Spinal cord (tissue), 10 donors: ENCODE measurements around the gene NAA16. TPM values are rescaled to one million over a fixed set of nuclear protein-coding genes. Genes with fewer than 3 reads are reported as not detected.

Experiments used
- DNase-seq, 6 donors: peaks; one replicate each; pipeline versions ENCODE4 v3.0.0 to v3.0.0-alpha.2; 2013 to 2015; ENCODE audit warnings: low spot score in 6 of 6, low read depth in 4 of 6
- H3K27ac ChIP-seq: one replicate; pipeline ENCODE4 v1.5.1; 2013; ENCODE audit warnings: low read depth, low read length, control low read depth
- H3K27me3 ChIP-seq: one replicate; pipeline ENCODE4 v1.6.1; 2013; ENCODE audit warnings: low read length; ENCODE audit not compliant: control insufficient read depth, insufficient read depth
- H3K36me3 ChIP-seq: one replicate; pipeline ENCODE4 v1.6.1; 2013; ENCODE audit warnings: low read length; ENCODE audit not compliant: control insufficient read depth, insufficient read depth
- H3K4me1 ChIP-seq: one replicate; pipeline ENCODE4 v1.6.1; 2013; ENCODE audit warnings: low read length; ENCODE audit not compliant: control insufficient read depth, insufficient read depth
- H3K4me3 ChIP-seq: one replicate; pipeline ENCODE4 v1.5.1; 2013; ENCODE audit warnings: low read depth, low read length, control low read depth
- H3K9me3 ChIP-seq: one replicate; pipeline ENCODE4 v1.6.1; 2013; ENCODE audit warnings: low read length; ENCODE audit not compliant: control insufficient read depth, insufficient read depth
- WGBS: methylation state at CpG from one replicate; pipeline ENCODE4 v1.1.5; 2013; ENCODE audit warnings: missing lambda C conversion rate; ENCODE audit not compliant: insufficient coverage; 5-methylcytosine and 5-hydroxymethylcytosine counted together
- polyA plus RNA-seq, 2 donors: library from polyadenylated mRNA; unstranded; fragments of 120-200 nt; gene quantifications; one replicate each; pipeline ENCODE4 v1.2.1, GENCODE V29; 2013; ENCODE audit not compliant: insufficient read length in 2 of 2
- total RNA-seq, 2 donors: library from RNA; depleted of rRNA in 1 of 2; stranded (reverse); fragments of 120-200 nt in 1 of 2; fragments of >200 nt in 1 of 2; gene quantifications; one replicate each; pipeline versions ENCODE4 v1.2.3 to v1.2.4, GENCODE V29; 2013 to 2014
- donor health status: healthy.

Gene NAA16
- total and polyA plus RNA-seq, 4 donors = 22.8 to 36.1 (median 29.3) TPM

- H3K4me1 ChIP-seq = no peaks in the 10 kb centered on the region
- H3K36me3 ChIP-seq = no peaks in the 10 kb centered on the region
- no peak overlapping the region for H3K27ac ChIP-seq
- no peak overlapping the region for H3K4me3 ChIP-seq
- H3K27me3 ChIP-seq = no peaks in the 10 kb centered on the region
- 76% methylated on average over 4 of the region's 5 CpGs for WGBS
- DNase-seq = no peak
- H3K9me3 ChIP-seq = no peaks in the 10 kb centered on the region
These were observed 28.9 kb upstream of the NAA16 start for GRCh38 chr13:41282129-41282571.

- Histone ChIP-seq H3K27ac (no peak overlapping the region), H3K9me3 (no peaks in the 10 kb centered on the region), H3K36me3 (no peaks in the 10 kb centered on the region), H3K4me1 (no peaks in the 10 kb centered on the region), H3K27me3 (no peaks in the 10 kb centered on the region), H3K4me3 (no peak overlapping the region)
- DNase-seq = no peak
- 96% methylated on average over 8 of the region's 13 CpGs for WGBS
These were observed 26.4 kb upstream of the NAA16 start for GRCh38 chr13:41284512-41285288.

GRCh38 chr13:41286370-41286769 lies 24.7 kb upstream of the NAA16 start:
- H3K27me3 ChIP-seq = no peaks in the 10 kb centered on the region
- no CpG with 5 or more reads among the region's 5 CpGs for WGBS
- no peak for DNase-seq

GRCh38 chr13:41289463-41289881 lies 21.6 kb upstream of the NAA16 start:
- H3K36me3 ChIP-seq = no peaks in the 10 kb centered on the region
- DNase-seq = no peak
- H3K4me3 ChIP-seq = no peak overlapping the region
- 97% methylated on average over 10 of the region's 10 CpGs for WGBS
- peaks cover 3% of the 10 kb centered on the region for H3K9me3 ChIP-seq
- no peaks in the 10 kb centered on the region for H3K4me1 ChIP-seq
- H3K27ac ChIP-seq = no peak overlapping the region
- no peaks in the 10 kb centered on the region for H3K27me3 ChIP-seq

More at GRCh38 chr13:41286370-41286769, 24.7 kb upstream of the NAA16 start:
- no peak overlapping the region for H3K27ac ChIP-seq
- H3K4me3 ChIP-seq = no peak overlapping the region
- no peaks in the 10 kb centered on the region for H3K4me1 ChIP-seq
- no peaks in the 10 kb centered on the region for H3K36me3 ChIP-seq
- no peaks in the 10 kb centered on the region for H3K9me3 ChIP-seq

- Histone ChIP-seq H3K4me3 (no peak overlapping the region), H3K36me3 (no peaks in the 10 kb centered on the region), H3K9me3 (peaks cover 3% of the 10 kb centered on the region), H3K4me1 (no peaks in the 10 kb centered on the region), H3K27ac (no peak overlapping the region), H3K27me3 (no peaks in the 10 kb centered on the region)
- no peak for DNase-seq
- 94% methylated on average over 7 of the region's 7 CpGs for WGBS
These were observed 19.8 kb upstream of the NAA16 start for GRCh38 chr13:41291246-41291645.

- no peak for DNase-seq
- H3K36me3 ChIP-seq = no peaks in the 10 kb centered on the region
- H3K27me3 ChIP-seq = no peaks in the 10 kb centered on the region
- H3K4me3 ChIP-seq = no peak overlapping the region
- peaks cover 3% of the 10 kb centered on the region for H3K9me3 ChIP-seq
- WGBS = no CpG with 5 or more reads among the region's 1 CpG
- H3K27ac ChIP-seq = no peak overlapping the region
- no peaks in the 10 kb centered on the region for H3K4me1 ChIP-seq
These were observed 17.8 kb upstream of the NAA16 start for GRCh38 chr13:41293272-41293671.

- H3K4me1 ChIP-seq = no peaks in the 10 kb centered on the region
- no peaks in the 10 kb centered on the region for H3K27me3 ChIP-seq
- H3K9me3 ChIP-seq = peaks cover 3% of the 10 kb centered on the region
- H3K36me3 ChIP-seq = no peaks in the 10 kb centered on the region
- no peak for DNase-seq
- no CpG with 5 or more reads among the region's 1 CpG for WGBS
- H3K4me3 ChIP-seq = no peak overlapping the region
- H3K27ac ChIP-seq = no peak overlapping the region
These were observed 16.2 kb upstream of the NAA16 start for GRCh38 chr13:41294914-41295313.

GRCh38 chr13:41295973-41296372 lies 15.1 kb upstream of the NAA16 start:
- H3K4me3 ChIP-seq = no peak overlapping the region
- H3K4me1 ChIP-seq = no peaks in the 10 kb centered on the region
- WGBS = 100% methylated on average over 1 of the region's 1 CpG
- H3K27me3 ChIP-seq = no peaks in the 10 kb centered on the region
- no peak for DNase-seq
- H3K9me3 ChIP-seq = peaks cover 3% of the 10 kb centered on the region
- H3K36me3 ChIP-seq = no peaks in the 10 kb centered on the region
- H3K27ac ChIP-seq = no peak overlapping the region

- no peaks in the 10 kb centered on the region for H3K27me3 ChIP-seq
- no peaks in the 10 kb centered on the region for H3K4me1 ChIP-seq
- no peaks in the 10 kb centered on the region for H3K36me3 ChIP-seq
- H3K4me3 ChIP-seq = no peak overlapping the region
- WGBS = no CpG with 5 or more reads among the region's 3 CpGs
- H3K27ac ChIP-seq = no peak overlapping the region
- no peak for DNase-seq
- H3K9me3 ChIP-seq = peaks cover 3% of the 10 kb centered on the region
These were observed 14.0 kb upstream of the NAA16 start for GRCh38 chr13:41296879-41297646.
